LNCaP clone FGC (cell line): ENCODE measurements around the gene IL17REL.
"Not testable (repeated sequence)": the region's sequence is repeated elsewhere in the genome, so short reads cannot be mapped to it uniquely, and the experiment has no call there.

Source experiments
- DNase-seq: peaks from one replicate; pipeline ENCODE4 v3.0.0-alpha.2; 2011; ENCODE audit warnings: low read depth
- H3K4me3 ChIP-seq: 2 replicates; pipeline ENCODE4 v1.5.1; 2011; ENCODE audit warnings: mild to moderate bottlenecking, low read depth, low read length, control low read depth
- TF ChIP-seq, protein P1 (sequence below): IDR thresholded peaks from 2 replicates; pipeline ENCODE4 v1.5.1; 2012; ENCODE audit warnings: mild to moderate bottlenecking; ENCODE audit not compliant: control insufficient read depth, insufficient read depth; ENCODE audit errors: extremely low read depth

The IL17REL gene

DNA sequence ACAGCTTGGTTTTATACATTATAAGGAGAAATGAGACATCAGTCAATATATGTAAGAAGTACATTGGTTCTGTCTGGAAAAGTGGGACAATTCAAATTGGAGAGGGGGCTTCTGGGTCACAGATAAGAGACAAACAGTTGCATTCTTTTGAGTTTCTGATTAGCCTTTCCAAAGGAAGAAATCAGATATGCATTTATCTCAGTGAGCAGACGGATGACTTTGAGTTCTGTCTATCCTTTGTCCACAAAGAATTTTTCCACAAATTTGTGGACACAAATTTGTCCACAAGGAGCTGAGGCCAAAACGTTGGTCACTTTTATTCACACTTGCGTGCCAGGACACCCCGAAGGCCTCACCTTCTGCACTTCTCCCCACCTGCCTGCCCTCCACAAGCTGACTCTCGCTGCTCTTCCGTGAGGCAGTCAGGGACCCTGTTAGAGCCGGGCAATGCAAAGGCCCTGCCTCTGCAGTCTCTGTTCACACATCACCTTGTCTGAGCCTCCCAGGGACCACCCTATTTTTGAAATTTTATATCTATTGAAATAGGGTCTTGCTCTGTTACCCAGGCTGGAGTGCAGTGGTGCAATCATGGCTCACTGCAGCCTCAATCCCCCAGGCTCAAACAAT lies 20.5 kb downstream of the IL17REL start:
- TF ChIP-seq, protein P1, sequence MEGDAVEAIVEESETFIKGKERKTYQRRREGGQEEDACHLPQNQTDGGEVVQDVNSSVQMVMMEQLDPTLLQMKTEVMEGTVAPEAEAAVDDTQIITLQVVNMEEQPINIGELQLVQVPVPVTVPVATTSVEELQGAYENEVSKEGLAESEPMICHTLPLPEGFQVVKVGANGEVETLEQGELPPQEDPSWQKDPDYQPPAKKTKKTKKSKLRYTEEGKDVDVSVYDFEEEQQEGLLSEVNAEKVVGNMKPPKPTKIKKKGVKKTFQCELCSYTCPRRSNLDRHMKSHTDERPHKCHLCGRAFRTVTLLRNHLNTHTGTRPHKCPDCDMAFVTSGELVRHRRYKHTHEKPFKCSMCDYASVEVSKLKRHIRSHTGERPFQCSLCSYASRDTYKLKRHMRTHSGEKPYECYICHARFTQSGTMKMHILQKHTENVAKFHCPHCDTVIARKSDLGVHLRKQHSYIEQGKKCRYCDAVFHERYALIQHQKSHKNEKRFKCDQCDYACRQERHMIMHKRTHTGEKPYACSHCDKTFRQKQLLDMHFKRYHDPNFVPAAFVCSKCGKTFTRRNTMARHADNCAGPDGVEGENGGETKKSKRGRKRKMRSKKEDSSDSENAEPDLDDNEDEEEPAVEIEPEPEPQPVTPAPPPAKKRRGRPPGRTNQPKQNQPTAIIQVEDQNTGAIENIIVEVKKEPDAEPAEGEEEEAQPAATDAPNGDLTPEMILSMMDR, result no peak
- no peak for DNase-seq

DNA sequence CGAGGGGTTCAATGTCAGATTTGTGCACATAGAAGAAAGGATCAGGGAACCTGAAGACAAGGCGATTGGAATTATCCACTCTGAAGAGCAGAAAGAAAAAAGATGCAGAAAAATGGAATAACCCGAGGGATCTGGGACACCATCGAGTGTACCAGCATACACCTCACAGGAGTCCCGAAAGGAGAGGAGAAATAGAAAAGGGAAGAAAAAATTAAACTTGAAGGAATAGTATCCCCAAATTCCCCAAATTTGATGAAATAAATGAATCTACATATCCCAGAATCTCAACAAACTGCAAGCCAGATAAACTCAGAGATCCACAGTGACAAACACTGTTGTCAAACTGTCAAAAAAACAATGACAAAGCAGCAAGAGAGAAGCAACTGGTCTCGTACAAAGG lies 21.4 kb downstream of the IL17REL start:
- DNase-seq, result no peak
- no peak overlapping the region for H3K4me3 ChIP-seq
- TF ChIP-seq, protein P1, result no peak

More for the DNA sequence above, 20.5 kb downstream of the IL17REL start:
- no peak overlapping the region for H3K4me3 ChIP-seq

DNA sequence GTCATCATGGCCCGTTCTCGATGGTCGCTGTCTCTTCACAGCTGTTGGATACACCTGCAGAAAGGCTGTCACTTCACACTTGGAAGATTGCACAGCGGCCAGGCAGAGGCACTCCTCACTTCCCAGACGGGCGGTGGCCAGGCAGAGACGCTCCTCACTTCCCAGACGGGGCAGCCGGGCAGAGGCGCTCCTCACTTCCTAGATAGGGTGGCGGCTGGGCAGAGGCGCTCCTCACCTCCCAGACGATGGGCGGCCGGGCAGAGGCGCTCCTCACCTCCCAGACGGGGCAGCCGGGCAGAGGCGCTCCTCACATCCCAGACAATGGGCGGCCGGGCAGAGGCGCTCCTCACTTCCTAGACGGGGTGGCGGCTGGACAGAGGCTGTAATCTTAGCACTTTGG lies 22.7 kb downstream of the IL17REL start:
- not testable (repeated sequence) for H3K4me3 ChIP-seq

DNA sequence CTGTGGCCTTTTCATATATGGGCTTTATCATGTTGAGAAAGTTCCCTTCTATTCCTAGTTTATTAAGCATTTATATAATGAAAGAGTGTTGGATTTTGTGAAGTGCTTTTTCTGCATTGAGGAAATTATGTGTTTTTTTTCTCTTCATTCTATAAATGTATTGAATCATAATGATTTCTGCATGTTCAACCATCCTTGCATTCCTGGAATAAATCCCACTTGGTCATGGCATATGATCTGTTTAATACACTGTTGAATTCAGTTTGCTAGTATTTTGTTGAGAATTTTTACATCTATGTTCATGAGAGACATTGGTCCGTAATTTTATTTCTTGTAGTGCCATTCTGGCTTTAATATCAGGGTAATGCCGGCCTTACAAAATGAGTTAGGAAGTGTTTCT lies 26.2 kb downstream of the IL17REL start:
- DNase-seq, result no peak
- H3K4me3 ChIP-seq, result no peak overlapping the region
- TF ChIP-seq, protein P1, result no peak

More for the DNA sequence above, 22.7 kb downstream of the IL17REL start:
- not testable (repeated sequence) for DNase-seq

DNA sequence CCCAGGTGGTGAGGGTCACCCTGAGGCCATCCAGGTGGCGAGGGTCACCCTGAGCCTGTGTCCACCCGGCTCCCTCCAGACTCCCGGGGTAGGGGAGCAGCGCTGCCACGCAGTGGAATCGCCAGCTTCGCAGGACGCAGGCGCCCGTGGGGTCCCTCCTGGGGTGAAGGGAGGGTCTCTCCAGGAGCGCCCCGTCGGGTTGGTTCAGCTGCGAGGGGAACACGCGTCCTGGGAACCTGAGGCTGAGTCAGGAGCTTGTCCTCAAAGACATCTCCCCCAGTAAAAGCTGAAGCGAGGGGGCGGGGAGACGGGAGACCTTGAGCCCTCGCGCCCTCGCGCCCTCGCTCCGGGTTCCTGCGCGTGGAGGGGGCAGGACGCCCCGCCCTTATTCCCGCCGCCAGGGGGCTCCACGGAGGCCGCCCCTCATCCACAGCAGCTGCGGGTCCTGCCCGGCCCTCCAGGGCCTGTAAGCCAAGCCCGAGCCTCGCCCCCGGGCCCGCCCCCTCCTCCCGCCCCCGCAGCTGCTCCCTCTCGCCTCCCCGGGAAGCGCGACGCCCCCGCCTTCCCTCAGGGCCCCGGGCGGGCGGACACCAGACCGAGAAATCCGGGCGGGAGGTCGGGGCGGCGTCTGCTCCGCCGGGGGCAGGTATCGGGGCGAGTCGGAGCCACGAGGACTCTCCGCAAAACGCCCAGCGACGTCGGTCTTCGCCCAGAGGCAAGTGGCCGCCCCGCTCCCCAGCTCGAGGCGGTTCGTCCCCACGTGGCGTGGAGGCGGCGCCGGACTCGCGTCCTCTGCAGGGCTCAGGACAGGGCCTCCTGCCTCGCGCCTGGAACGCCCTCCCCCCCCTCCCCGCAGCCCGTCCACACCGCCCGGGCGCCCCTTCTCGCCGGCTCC lies 29.2 kb downstream of the IL17REL start:
- TF ChIP-seq, protein P1, result no peak
- DNase-seq, result no peak
- no peak overlapping the region for H3K4me3 ChIP-seq

DNA sequence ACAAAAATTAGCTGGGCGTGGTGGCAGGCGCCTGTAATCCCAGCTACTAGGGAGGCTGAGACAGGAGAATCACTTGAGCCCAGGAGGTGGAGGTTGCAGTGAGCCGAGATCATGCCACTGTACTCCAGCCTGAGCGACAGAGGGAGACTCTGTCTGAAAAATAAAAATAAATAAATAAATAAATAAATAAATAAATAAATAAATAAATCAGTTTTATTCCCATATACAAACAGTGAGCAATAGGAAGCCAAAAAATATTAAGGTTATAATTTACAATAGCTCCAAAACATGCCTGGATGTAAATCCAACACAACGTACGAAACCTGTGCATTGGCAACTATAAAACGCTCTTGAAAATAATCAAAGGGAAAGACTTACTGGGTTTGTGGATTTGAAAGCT lies 30.8 kb downstream of the IL17REL start:
- DNase-seq, H3K4me3 ChIP-seq: not testable (repeated sequence)

DNA sequence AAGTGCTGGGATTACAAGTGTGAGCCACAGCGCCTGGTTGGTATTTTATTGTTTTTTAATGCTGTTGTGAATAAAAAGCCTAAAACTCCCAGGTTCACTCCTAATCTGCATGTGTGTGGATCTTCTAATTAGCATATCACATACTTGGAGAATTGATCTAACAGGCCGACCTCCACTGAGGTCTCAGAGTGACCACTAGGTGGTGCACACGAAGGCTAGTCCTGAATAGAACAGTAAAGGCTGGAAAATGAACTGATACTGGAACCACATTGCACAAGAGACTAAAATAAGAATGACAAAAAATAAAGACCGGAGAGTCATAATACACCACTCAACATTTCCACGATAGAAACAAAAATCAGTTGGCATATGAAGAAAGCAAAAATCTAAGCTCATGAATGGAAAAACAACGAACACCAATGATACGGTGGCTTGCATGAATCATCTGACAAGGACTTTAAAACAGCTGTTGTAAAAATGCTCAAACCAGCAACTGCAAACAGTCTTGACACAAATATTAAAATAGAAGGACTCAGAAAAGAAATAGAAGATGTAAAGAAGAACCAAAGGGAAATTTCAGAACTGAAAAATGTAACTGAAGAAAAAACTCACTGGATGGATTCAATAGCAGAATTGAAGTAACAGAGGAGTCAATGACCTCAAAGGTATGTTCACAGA lies 32.8 kb downstream of the IL17REL start:
- TF ChIP-seq, protein P1, result peak; percentile 79
- H3K4me3 ChIP-seq, result no peak overlapping the region
- no peak for DNase-seq
